ENCODE measurements around the gene IGFBP7. TPM values are rescaled to one million over a fixed set of nuclear protein-coding genes. Genes with fewer than 3 reads are reported as not detected.
A peak's percentile ranks its signal among the peaks of the same experiment; 100 is the strongest.

IGFBP7 gene
- total RNA-seq, 1 experiment from 2014 or later, result 61.9 TPM

DNA sequence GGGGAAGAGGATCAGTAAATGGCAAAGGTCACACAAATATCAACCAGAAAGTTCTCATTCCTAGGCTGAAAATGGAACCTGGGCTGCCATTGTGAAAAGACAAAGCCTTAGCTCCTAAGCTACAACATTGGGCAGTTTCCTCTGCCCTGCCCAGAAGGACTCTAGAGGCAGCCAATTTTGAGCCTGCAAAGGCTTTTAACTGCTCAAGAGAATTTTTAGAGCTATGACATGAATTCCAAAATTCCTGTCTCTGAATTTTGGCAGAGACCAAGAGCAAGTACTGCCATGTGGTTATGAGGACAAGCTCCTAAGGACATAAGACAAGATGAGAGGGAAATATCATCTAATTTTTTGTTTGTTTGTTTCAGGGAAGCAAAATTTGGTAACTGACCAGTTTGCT lies 29.6 kb upstream of the IGFBP7 start:
- ChIA-PET CTCF (interaction anchor here (0.6 to 2.7 kb wide), 3 partner anchors 24 to 182 kb away, joined by 3 to 9 read pairs (median 3); no protein-coding TSS in a partner anchor), POLR2A (interaction anchor here (0.6 to 0.9 kb wide), 3 partner anchors 35 to 1978 kb away, joined by 3 read pairs; no protein-coding TSS in a partner anchor)
- H3K4me3 Mint-ChIP-seq (ENCODE audit: unreplicated experiment), result no peak overlapping the region
- H3K36me3 Mint-ChIP-seq (ENCODE audit: insufficient read depth, unreplicated experiment), result no peaks in the 10 kb centered on the region
- intact Hi-C loops (cut with micrococcal nuclease), result no loop called here
- H3K9me3 Mint-ChIP-seq (ENCODE audit: unreplicated experiment), result no peaks in the 10 kb centered on the region
- no TSS peak for BruUV-seq (replicated peaks)
- TF ChIP-seq, protein P1, sequence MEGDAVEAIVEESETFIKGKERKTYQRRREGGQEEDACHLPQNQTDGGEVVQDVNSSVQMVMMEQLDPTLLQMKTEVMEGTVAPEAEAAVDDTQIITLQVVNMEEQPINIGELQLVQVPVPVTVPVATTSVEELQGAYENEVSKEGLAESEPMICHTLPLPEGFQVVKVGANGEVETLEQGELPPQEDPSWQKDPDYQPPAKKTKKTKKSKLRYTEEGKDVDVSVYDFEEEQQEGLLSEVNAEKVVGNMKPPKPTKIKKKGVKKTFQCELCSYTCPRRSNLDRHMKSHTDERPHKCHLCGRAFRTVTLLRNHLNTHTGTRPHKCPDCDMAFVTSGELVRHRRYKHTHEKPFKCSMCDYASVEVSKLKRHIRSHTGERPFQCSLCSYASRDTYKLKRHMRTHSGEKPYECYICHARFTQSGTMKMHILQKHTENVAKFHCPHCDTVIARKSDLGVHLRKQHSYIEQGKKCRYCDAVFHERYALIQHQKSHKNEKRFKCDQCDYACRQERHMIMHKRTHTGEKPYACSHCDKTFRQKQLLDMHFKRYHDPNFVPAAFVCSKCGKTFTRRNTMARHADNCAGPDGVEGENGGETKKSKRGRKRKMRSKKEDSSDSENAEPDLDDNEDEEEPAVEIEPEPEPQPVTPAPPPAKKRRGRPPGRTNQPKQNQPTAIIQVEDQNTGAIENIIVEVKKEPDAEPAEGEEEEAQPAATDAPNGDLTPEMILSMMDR (IDR thresholded peaks at IDR 0.05; ENCODE audit: unreplicated experiment), result no peak
- H3K27me3 Mint-ChIP-seq (ENCODE audit: insufficient read depth, unreplicated experiment), result no peaks in the 10 kb centered on the region
- H3K4me1 Mint-ChIP-seq (ENCODE audit: insufficient read depth, unreplicated experiment), result no peaks in the 10 kb centered on the region
- H3K27ac Mint-ChIP-seq (ENCODE audit: low read depth, unreplicated experiment), result no peak overlapping the region
- no peak for DNase-seq (ENCODE audit: unreplicated experiment)

DNA sequence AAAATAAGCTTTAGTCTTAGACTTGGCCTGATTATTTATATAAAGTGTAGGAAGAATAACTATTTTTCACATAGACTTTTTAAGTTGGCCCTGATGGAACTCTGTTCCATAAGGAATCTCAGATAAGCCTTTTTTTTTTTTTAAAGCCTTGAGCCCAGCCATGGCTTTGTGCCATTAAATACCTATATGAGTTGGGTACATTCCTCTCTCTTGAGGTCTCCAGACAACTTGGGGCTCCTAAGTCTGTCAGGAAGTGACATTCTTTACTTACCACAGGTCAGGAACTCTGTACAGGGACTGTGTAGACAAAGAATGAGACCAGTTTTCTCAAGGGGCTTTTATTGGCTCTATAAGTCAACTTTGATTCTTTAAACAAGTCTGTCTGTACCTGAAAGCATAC lies 27.1 kb upstream of the IGFBP7 start:
- Mint-ChIP-seq H3K27me3 (ENCODE audit: insufficient read depth, unreplicated experiment) (no peaks in the 10 kb centered on the region), H3K9me3 (ENCODE audit: unreplicated experiment) (no peaks in the 10 kb centered on the region), H3K27ac (ENCODE audit: low read depth, unreplicated experiment) (no peak overlapping the region), H3K36me3 (ENCODE audit: insufficient read depth, unreplicated experiment) (no peaks in the 10 kb centered on the region), H3K4me3 (ENCODE audit: unreplicated experiment) (no peak overlapping the region), H3K4me1 (ENCODE audit: insufficient read depth, unreplicated experiment) (peaks cover 5% of the 10 kb centered on the region)
- DNase-seq (ENCODE audit: unreplicated experiment), result no peak
- ChIA-PET POLR2A (interaction anchor here (0.7 to 1.5 kb wide), 3 partner anchors 11 to 99 kb away, joined by 3 to 4 read pairs (median 3); no protein-coding TSS in a partner anchor), CTCF (interaction anchor here (0.6 to 1.8 kb wide), 3 partner anchors 11 to 221 kb away, joined by 3 to 14 read pairs (median 4); no protein-coding TSS in a partner anchor)
- TF ChIP-seq, protein P1 (IDR thresholded peaks at IDR 0.05; ENCODE audit: unreplicated experiment), result no peak
- BruUV-seq (replicated peaks), result no TSS peak
- intact Hi-C loops (cut with micrococcal nuclease), result no loop called here

DNA sequence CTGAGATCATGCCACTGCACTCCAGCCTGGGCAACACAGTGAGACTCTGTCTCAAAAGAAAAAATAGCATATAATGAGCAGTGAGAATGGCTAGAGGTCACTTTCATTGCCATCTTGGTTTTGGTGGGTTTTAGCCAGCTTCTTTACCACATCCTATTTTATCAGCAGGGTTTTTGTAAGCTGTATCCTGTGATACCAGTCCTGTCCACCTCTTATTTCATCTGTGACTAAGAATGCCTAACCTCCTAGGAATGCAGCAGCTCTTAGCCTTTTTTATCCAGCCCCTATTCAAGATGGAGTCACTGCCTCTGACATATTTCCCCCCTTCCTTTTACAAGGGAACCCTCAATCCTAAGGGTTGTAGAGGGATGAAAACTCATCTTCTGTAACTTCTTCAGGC lies 26.1 kb upstream of the IGFBP7 start:
- H3K27me3 Mint-ChIP-seq (ENCODE audit: insufficient read depth, unreplicated experiment), result no peaks in the 10 kb centered on the region
- intact Hi-C loops (cut with micrococcal nuclease), result no loop called here
- TF ChIP-seq, protein P1 (IDR thresholded peaks at IDR 0.05; ENCODE audit: unreplicated experiment), result no peak
- H3K36me3 Mint-ChIP-seq (ENCODE audit: insufficient read depth, unreplicated experiment), result no peaks in the 10 kb centered on the region
- H3K9me3 Mint-ChIP-seq (ENCODE audit: unreplicated experiment), result no peaks in the 10 kb centered on the region
- no peak overlapping the region for H3K27ac Mint-ChIP-seq (ENCODE audit: low read depth, unreplicated experiment)
- no TSS peak for BruUV-seq (replicated peaks)
- no peak overlapping the region for H3K4me3 Mint-ChIP-seq (ENCODE audit: unreplicated experiment)
- DNase-seq (ENCODE audit: unreplicated experiment), result no peak
- ChIA-PET POLR2A (interaction anchor here (0.9 to 1.5 kb wide), 3 partner anchors 12 to 98 kb away, joined by 3 read pairs; no protein-coding TSS in a partner anchor), CTCF (interaction anchor here (1.1 to 1.8 kb wide), 2 partner anchors 10 to 98 kb away, joined by 4 to 14 read pairs; no protein-coding TSS in a partner anchor)
- H3K4me1 Mint-ChIP-seq (ENCODE audit: insufficient read depth, unreplicated experiment), result peaks cover 12% of the 10 kb centered on the region

DNA sequence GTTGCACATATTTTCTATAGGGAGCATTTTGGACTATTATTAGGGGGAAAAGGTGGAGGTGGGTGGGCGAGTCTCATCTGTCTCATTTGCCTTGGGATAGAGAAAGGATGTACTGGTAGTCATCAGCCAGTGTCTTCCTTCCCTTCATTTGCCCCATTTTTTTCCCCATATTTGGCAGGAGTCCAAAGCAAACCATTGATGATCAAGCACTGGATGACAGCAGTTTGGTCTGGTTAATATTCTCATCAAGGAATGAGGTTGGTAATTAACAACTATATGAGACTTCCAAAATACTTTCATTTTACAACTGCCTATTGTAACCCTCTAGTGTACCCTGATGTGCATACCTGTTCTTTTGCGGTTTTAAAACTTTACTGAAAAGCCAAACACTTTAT lies 22.6 kb upstream of the IGFBP7 start:
- Mint-ChIP-seq H3K4me1 (ENCODE audit: insufficient read depth, unreplicated experiment) (peaks cover 12% of the 10 kb centered on the region), H3K27me3 (ENCODE audit: insufficient read depth, unreplicated experiment) (no peaks in the 10 kb centered on the region), H3K36me3 (ENCODE audit: insufficient read depth, unreplicated experiment) (no peaks in the 10 kb centered on the region), H3K27ac (ENCODE audit: low read depth, unreplicated experiment) (no peak overlapping the region), H3K9me3 (ENCODE audit: unreplicated experiment) (no peaks in the 10 kb centered on the region), H3K4me3 (ENCODE audit: unreplicated experiment) (no peak overlapping the region)
- no TSS peak for BruUV-seq (replicated peaks)
- TF ChIP-seq, protein P1 (IDR thresholded peaks at IDR 0.05; ENCODE audit: unreplicated experiment), result no peak
- ChIA-PET POLR2A (no interaction called here), CTCF (interaction anchor here (1.0 to 3.3 kb wide), 2 partner anchors 25 to 95 kb away, joined by 3 to 22 read pairs; no protein-coding TSS in a partner anchor)
- intact Hi-C loops (cut with micrococcal nuclease), result no loop called here
- peak; percentile 21 for DNase-seq (ENCODE audit: unreplicated experiment)
